Hypothalamus (tissue), 51 donors: ENCODE measurements around the gene ZSCAN1.

Experiments
- DNase-seq, 51 donors: peaks; one replicate each; lab custom pipeline; 2025; lab: John Stamatoyannopoulos, UW

Gene ZSCAN1

GRCh38 chr19:58038688-58039204, 4.9 kb downstream of the ZSCAN1 start:
- DNase-seq = no peak

GRCh38 chr19:58040751-58041525, 7.1 kb downstream of the ZSCAN1 start:
- no peak for DNase-seq

DNA sequence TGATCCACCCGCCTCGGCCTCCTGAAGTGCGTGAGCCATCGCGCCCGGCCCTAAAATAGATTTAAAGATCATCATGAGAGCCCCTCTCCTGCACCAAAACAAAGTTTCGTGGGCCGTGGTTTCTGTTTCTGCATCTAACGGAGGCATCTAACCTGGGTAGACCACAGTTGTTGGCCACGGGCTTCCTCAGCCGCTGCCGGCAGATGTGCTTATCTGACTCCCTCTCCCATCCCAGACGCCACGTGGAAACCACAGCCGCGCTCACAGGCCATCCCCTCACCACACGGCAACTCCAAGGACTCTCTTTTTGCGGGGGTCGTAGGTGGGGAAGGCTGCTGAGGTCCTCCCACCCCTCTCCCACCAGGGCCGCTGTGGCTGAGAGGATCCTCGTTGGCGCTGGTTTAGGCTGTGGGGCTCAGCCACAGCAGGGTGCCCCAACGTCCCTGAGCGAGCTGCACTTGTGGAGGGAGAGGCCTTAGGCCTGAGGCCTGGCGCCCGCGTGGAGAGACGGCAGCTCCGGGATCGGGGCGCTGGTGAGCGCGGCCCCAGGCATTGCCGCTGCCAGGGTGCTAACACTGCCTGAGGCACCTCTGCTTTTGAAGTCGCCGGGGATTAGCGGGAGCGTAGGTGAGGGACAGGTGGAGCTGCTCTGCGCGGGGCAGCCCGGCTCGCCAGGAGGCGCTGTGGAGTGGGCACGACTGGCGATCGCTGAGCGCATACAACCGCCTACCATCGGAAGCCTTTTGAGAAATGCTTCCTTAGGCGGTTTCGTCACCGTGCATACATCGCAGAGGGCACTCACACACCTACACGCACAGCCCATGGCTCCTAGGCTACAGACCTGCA, 8.9 kb downstream of the ZSCAN1 start:
- DNase-seq = no peak

DNA sequence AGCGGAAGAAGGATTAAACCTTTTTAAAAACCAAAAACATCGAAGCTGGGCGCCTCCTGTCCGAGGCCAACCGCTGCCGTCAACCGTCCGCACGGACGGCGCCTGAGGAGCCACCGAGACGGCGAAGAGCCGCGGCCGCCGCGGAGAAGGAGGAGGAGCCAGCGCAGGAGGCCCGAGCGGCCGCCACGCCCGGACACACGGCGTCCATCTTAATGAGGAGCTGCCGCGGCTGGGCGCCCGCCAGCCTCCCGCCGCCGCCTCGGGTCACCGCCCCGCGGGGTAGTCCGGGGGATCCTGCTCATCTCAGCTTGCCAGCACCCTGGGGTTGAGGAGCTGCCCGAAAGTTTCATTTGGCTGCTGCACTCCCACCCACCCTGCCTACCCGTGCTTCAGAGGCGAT, 10.6 kb downstream of the ZSCAN1 start:
- DNase-seq = no peak

DNA sequence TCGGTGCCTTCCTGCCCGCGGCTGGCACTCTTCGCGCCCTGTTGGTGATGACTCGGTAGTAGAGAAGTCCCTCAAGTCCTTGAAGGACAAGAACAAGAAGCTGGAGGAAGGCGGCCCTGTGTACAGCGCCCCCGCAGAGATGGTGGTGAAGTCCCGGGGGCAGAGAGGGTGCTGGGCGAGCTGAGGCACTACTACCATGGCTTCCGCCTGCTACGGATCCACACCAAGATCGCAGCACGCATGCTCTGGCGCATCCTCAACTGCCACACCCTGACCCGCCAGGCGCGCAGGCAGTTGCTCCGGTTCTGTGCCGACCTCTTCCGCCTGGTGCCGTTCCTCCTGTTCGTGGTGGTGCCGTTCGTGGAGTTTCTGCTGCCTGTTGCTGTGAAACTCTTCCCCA, 11.1 kb downstream of the ZSCAN1 start:
- DNase-seq = no peak

DNA sequence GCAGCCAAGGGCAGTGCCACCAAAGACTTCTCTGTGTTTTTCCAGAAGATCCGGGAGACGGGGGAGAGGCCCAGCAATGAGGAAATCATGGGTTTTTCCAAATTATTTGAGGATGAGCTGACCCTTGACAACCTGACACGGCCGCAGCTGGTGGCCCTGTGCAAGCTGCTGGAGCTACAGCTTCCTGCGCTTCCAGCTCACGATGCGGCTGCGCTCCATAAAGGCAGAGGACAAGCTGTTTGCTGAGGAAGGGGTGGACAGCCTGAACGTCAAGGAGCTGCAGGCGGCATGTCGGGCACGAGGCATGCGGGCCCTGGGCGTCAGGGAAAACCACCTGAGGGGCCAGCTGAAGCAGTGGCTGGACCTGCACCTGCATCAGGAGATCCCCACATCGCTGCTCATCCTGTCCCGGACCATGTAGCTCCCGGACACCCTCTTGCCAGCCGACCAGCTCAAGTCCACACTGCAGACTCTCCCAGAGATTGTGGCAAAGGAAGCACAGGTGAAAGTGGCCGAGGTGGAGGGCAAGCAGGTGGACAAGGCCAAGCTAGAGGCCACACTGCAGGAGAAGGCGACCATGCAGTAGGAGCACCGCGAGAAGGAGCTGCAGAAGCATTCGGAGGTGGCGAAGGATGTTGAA, 11.7 kb downstream of the ZSCAN1 start:
- DNase-seq = no peak

GRCh38 chr19:58046856-58047255, 13.0 kb downstream of the ZSCAN1 start:
- DNase-seq = no peak

DNA sequence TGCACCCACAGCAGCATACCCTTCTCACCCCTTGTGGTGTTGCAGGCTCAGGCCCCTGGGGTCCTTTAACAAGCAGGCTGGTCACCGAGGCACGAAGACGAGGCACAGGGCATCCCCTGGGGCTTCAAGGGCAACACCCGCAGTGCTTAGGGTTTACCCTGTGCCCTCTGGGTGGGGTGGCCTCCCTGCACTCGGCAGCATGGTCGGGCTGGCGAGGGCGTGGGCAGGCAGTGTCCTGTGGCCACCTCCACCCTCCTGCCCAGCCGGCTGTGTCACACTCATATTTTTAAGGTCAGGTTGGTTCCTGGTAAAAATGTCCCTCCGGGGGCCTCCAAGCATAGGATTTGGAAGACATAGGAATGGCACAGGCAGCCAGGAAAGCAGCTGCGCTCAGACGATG, 13.8 kb downstream of the ZSCAN1 start:
- DNase-seq = no peak

GRCh38 chr19:58052256-58052655, 18.4 kb downstream of the ZSCAN1 start:
- no peak for DNase-seq

DNA sequence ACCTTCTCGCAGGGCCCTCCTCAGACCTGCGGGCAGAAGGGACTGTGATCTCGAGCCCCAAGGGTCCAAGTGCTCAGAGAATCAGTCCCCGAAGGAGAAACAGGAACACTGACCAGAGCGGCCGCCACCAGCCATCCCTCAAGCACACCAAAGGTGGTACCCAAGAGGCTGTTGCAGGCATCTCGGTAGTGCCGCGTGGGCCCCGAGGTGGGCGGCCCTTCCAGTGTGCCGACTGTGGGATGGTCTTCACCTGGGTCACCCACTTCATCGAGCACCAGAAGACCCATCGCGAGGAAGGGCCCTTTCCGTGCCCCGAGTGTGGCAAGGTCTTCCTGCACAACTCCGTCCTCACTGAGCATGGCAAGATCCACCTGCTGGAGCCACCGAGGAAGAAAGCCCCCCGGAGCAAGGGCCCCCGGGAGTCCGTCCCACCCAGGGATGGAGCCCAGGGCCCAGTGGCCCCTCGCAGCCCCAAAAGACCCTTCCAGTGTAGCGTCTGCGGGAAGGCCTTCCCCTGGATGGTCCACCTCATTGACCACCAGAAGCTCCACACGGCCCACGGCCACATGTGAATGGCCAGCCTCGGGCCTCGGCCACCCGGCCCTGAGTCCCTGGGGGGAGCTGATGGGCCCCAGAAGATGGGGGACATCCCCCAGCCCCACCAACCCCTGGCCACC, 19.8 kb downstream of the ZSCAN1 start:
- no peak for DNase-seq

- peak in 46 of 51 donors; percentile 4 to 83 (median 41) for DNase-seq
Observed at GRCh38 chr19:58054901-58055874, 21.4 kb downstream of the ZSCAN1 start.

DNA sequence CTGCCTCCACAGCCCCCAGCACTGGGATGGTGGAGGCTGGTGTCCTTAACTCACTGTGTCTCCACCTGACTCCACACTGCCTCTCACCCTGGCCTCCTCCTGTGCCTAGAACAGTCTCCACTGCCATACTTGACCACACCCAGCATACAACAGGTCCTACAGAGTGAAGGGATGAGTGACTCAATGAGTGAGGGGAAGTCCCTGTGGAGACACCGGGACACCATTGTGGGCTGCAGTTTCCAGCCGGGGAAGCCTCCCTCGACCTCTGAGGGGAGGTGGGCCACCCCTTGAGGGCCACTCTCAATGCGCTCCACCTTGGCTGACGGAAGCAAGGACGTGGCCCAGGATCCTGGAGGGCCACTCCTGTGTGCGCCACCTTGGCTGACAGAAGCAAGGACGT, 22.4 kb downstream of the ZSCAN1 start:
- DNase-seq = no peak

- no peak for DNase-seq
Observed at GRCh38 chr19:58056861-58057260, 23.0 kb downstream of the ZSCAN1 start.

- peak in 7 of 51 donors; percentile 5 to 16 (median 12) for DNase-seq
Observed at GRCh38 chr19:58058467-58058866, 24.6 kb downstream of the ZSCAN1 start.

DNA sequence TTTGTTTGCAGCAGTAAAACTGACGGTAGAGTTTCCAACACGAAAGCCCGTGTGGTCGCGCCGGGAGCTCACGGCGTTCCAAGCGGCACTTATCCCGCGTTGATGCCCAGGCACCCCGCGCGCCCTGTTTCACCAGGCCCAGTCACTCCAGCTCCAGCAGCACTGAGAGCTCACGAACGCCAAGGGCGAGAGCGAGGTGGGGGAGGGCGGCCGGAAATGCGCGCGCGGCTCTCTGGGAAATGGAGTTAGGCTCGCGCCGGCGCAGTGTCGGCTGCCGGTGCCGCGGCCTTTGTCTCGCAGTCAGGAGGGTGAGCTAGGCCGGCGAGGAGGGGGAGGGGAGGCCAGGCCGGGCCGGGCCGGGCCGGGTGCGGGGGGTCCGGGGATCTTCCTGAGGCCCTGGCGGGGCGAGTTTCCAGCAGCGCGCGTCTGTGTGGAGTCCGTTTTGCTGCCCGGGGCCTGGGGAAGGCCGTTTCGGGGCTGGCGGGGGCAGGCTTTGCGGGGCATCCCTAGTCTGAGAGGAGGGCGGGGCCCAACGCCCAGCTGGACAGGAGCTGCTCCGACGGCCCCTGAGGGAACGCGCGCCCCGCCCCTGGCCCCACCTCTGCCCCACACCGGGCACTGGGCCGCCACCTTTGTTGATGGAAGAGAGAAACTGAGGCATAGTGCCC, 25.3 kb downstream of the ZSCAN1 start, which contains the start of gene ZNF135:
Gene ZNF135, plus strand, starts transcription at position 280 of the 668 bp plus-strand sequence. CDS start 721 bp downstream, outside the sequence.
- peak; percentile 54 to 98 (median 83) for DNase-seq

DNA sequence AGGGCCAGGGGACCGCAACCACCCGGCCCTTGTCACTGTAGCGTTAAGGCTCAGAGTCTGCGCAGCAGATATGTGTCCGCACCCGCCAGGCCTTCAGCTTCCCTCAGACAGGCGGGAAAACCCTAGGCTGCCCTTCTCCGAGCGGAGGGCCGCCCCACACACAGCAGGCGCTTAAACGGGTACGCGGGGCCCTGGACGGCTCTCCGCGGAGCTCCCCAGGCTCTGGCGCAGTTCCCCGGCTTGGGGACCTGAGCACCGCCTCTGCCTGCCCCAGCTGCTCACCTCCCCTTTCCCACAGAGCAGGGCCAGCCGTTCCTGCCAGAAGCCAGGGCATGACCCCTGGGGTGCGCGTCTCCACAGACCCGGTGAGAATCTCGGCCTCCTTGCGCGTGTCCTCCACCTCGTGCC, 25.9 kb downstream of the ZSCAN1 start:
- peak in 5 of 51 donors; percentile 16 to 68 (median 42) for DNase-seq

DNA sequence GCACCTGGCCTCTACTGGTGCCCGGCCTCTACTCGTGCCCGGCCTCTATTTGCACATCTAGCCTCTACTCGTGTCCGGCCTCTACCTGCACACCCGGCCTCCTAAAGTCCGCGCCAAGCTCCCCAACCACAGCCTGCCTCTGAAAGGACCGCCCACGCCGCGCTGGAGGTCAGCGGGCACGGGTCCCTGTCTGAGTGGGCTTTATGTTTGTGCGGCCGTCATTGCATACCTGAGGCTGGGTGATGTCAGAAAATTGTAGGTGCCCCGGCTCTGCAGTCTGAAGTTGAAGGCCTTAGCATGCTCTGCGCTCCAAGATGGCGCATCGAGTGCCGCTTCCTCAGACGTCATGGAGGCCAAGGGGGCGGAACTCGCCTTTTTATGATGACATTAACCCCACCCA, 26.4 kb downstream of the ZSCAN1 start:
- DNase-seq = no peak

DNA sequence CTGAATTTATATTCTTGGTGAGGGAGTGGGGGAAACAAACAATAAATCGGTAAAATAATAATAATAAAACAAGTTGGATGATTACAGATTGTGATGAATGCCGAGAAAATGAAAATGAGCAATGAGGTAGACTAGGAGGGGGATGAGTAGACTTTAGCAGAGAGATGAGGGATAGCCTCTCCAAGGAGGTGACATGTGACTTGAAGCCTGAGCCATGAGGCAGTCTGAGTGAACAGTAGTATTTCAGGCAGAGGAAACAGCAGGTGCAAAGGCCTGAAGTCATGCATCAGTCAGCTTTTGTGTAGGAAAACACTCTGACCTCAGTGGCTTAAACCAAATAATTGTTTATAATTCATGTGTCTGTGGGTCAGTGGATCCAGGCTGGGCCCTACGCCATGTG, 29.9 kb downstream of the ZSCAN1 start:
- no peak for DNase-seq
